WI38 (cell line): ENCODE measurements around the gene CIRBP.

Experiments
- H3K4me3 ChIP-seq: 2 replicates; pipeline ENCODE4 v1.5.1; 2011; ENCODE audit warnings: low read depth, mild to moderate bottlenecking, control low read depth, low read length
- CTCF ChIP-seq: IDR thresholded peaks from 2 replicates; pipeline ENCODE4 v1.5.1; 2012; ENCODE audit warnings: low read depth, mild to moderate bottlenecking, control low read depth, low read length

The CIRBP gene

GRCh38 chr19:1321539-1321938 is 52.4 kb downstream of the CIRBP start:
- H3K4me3 ChIP-seq: no peak overlapping the region
- TF ChIP-seq CTCF: no peak

- H3K4me3 ChIP-seq: no peak overlapping the region
- no peak for TF ChIP-seq CTCF
These were observed 53.3 kb downstream of the CIRBP start for GRCh38 chr19:1322198-1322981.

- no peak for TF ChIP-seq CTCF
- H3K4me3 ChIP-seq: no peak overlapping the region
These were observed 55.2 kb downstream of the CIRBP start for GRCh38 chr19:1324249-1324805.
